Smooth muscle cell (in vitro differentiated cells): ENCODE data around the gene KRT85. TPM values are rescaled to one million over a fixed set of nuclear protein-coding genes. Genes with fewer than 3 reads are reported as not detected.
A peak's percentile ranks its signal among the peaks of the same experiment; 100 is the strongest.

ENCODE experiments used
- DNase-seq: peaks from one replicate; lab custom pipeline; 2025; ENCODE audit not compliant: unreplicated experiment; lab: John Stamatoyannopoulos, UW
- H2AFZ ChIP-seq: fragments of 200-600 bp; sonication (generic); 2 replicates; pipeline ENCODE4 v1.6.0; 2016; ENCODE audit warnings: antibody characterized with exemption, low read depth, mild to moderate bottlenecking
- H3F3A ChIP-seq: fragments of 200-600 bp; sonication (generic); 2 replicates; pipeline ENCODE4 v1.6.0; 2017; ENCODE audit warnings: antibody characterized with exemption, low read depth
- H3K27ac ChIP-seq: fragments of 200-600 bp; sonication (generic); 2 replicates; pipeline ENCODE4 v1.5.1; 2016; ENCODE audit warnings: low read depth, mild to moderate bottlenecking
- H3K27me3 ChIP-seq: fragments of 200-600 bp; sonication (generic); 2 replicates; pipeline ENCODE4 v1.6.1; 2016; ENCODE audit warnings: low read depth, mild to moderate bottlenecking
- H3K36me3 ChIP-seq: fragments of 200-600 bp; sonication (generic); 2 replicates; pipeline ENCODE4 v1.5.1; 2016; ENCODE audit warnings: low read depth
- H3K4me1 ChIP-seq: fragments of 200-600 bp; sonication (generic); 2 replicates; pipeline ENCODE4 v1.5.1; 2016; ENCODE audit warnings: low read depth
- H3K4me2 ChIP-seq: fragments of 200-600 bp; sonication (generic); 2 replicates; pipeline ENCODE4 v1.6.0; 2016; ENCODE audit warnings: mild to moderate bottlenecking
- H3K4me3 ChIP-seq: fragments of 200-600 bp; sonication (generic); 2 replicates; pipeline ENCODE4 v1.5.1; 2016; ENCODE audit warnings: mild to moderate bottlenecking
- H3K79me2 ChIP-seq: fragments of 200-600 bp; sonication (generic); 2 replicates; pipeline ENCODE4 v1.6.0; 2016; ENCODE audit warnings: low read depth, mild to moderate bottlenecking
- H3K9ac ChIP-seq: fragments of 200-600 bp; sonication (generic); 2 replicates; pipeline ENCODE4 v1.6.0; 2016; ENCODE audit warnings: low read depth
- H3K9me3 ChIP-seq: fragments of 200-600 bp; sonication (generic); replicated peaks from 2 replicates; pipeline ENCODE4 v1.5.1; 2016; ENCODE audit warnings: low read depth
- H4K20me1 ChIP-seq: fragments of 200-600 bp; sonication (generic); 2 replicates; pipeline ENCODE4 v1.6.0; 2016; ENCODE audit warnings: low read depth
- WGBS: methylation state at CpG from one replicate; pipeline ENCODE4 v1.1.7; 2016; ENCODE audit warnings: low lambda C conversion rate; 5-methylcytosine and 5-hydroxymethylcytosine counted together
- polyA plus RNA-seq: library from polyadenylated mRNA; unstranded; fragments of >200 nt; fragmentation: Nextera tagmentation; extraction: Ambion mirVana; gene quantifications from 2 replicates; pipeline ENCODE4 v1.2.1, GENCODE V29; 2016
- total RNA-seq: library from RNA; depleted of rRNA; stranded (reverse); fragments of >200 nt; gene quantifications from 2 replicates; pipeline ENCODE4 v1.2.3, GENCODE V29; 2014
- TF ChIP-seq, protein P1 (sequence below): fragments of 200-600 bp; sonication (generic); IDR thresholded peaks from 2 replicates; pipeline ENCODE4 v1.5.1; 2017; ENCODE audit warnings: borderline replicate concordance, mild to moderate bottlenecking, antibody characterized with exemption; ENCODE audit not compliant: insufficient read depth, poor library complexity, severe bottlenecking

The KRT85 gene
- total and polyA plus RNA-seq, 2 experiments from 2014 or later: not detected

DNA sequence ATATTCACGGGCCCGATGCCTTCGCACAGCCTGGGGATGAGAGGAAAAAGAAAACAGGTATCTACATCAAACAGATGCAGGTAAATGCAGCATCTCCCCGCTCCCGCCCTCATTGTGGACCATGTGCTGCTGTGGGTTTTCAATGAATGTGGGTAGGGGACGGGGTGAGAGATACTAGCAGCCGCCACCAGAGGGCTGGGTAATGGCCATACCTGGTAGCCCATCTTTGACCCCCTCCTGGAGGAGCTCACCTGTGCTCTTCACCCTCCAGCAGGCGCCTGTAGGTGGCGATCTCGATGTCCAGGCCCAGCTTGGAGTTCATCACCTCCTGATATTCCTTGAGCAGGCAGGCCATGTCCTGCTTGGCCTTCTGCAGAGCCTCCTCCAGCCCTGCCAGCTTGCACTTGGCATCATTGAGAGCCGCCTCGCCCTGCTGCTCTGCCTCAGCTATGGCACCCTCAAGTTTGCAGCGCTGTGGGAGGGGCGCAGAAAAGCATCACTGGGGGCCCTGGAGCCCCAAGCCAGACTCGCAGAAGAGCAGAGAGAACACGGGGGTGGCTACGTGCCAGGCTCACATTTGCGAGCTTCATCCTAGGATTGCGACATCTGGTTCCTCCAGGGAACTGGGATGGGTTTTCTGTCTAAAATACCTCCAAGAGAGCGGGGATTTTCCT is 28.6 kb upstream of the KRT85 start:
- Histone ChIP-seq H4K20me1 (no peaks in the 10 kb centered on the region), H3K4me1 (no peaks in the 10 kb centered on the region), H3K4me2 (no peak overlapping the region), H3K9ac (no peak overlapping the region), H3K4me3 (no peak overlapping the region), H2AFZ (no peak overlapping the region), H3K27me3 (no peaks in the 10 kb centered on the region), H3K36me3 (no peaks in the 10 kb centered on the region), H3K27ac (no peak overlapping the region), H3K79me2 (no peaks in the 10 kb centered on the region), H3K9me3 (no peaks in the 10 kb centered on the region), H3F3A (no peaks in the 10 kb centered on the region)
- TF ChIP-seq, protein P1, sequence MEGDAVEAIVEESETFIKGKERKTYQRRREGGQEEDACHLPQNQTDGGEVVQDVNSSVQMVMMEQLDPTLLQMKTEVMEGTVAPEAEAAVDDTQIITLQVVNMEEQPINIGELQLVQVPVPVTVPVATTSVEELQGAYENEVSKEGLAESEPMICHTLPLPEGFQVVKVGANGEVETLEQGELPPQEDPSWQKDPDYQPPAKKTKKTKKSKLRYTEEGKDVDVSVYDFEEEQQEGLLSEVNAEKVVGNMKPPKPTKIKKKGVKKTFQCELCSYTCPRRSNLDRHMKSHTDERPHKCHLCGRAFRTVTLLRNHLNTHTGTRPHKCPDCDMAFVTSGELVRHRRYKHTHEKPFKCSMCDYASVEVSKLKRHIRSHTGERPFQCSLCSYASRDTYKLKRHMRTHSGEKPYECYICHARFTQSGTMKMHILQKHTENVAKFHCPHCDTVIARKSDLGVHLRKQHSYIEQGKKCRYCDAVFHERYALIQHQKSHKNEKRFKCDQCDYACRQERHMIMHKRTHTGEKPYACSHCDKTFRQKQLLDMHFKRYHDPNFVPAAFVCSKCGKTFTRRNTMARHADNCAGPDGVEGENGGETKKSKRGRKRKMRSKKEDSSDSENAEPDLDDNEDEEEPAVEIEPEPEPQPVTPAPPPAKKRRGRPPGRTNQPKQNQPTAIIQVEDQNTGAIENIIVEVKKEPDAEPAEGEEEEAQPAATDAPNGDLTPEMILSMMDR: peak; percentile 37
- no peak for DNase-seq
- 50% methylated on average over 20 of the region's 20 CpGs for WGBS

DNA sequence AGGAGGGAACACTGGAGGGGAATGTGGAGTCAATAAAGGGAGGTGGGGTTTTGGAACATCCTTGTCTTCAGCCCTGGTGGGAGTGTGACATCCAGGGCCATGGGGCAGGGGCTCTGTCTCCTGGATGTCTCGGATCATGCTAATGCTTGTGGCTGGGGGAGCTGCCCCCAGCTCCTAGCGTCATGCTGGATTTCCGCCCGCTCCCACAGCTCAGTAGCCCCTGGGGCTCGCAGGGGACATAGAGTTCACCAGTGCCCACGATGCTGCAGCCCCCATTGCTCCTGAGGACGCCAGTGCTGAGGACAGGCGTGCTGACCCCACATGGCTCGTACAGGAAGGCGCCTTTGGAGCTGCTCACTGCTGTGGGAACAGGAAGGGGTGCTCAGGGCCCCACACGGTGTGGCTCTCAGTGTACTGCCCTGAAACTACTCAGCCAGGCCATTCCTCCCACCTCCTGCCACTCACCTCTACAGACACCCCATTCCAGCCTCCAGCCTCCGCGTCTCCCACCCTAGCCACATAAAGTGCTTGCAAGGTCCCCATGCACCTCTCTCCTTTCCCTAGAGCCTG is 27.6 kb upstream of the KRT85 start:
- Histone ChIP-seq H3K4me2 (no peak overlapping the region), H3K4me1 (no peaks in the 10 kb centered on the region), H4K20me1 (no peaks in the 10 kb centered on the region), H3K4me3 (no peak overlapping the region), H3K36me3 (no peaks in the 10 kb centered on the region), H3K9me3 (no peaks in the 10 kb centered on the region), H3K27ac (no peak overlapping the region), H2AFZ (no peak overlapping the region), H3K9ac (no peak overlapping the region), H3F3A (no peaks in the 10 kb centered on the region), H3K27me3 (no peaks in the 10 kb centered on the region), H3K79me2 (no peaks in the 10 kb centered on the region)
- WGBS: 90% methylated on average over 13 of the region's 13 CpGs
- no peak for DNase-seq
- TF ChIP-seq, protein P1: no peak

DNA sequence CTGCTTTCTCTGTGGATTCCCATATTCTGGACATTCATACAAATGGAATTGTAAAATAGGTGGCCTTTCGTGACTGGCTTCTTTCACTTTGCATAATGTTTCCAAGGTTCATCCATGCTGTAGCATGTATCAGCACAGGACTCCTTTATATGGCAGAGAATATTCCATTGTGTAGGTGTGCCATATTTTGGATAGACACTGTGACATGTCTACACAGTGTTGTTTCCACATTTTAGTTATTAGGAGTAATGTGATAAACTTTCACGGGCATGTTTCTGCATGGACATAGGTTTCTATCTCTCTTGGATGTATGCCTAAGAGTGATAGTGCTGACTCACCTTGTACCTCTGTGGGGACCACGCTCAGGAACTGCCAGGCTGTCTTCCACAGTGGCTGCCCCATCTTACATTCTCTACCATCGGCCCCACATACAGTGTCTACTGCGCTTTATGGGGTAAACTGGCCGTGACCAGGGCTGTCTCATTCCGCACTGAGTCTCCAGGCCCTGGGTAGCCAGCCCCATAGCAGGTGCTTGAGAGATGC is 25.3 kb upstream of the KRT85 start:
- Histone ChIP-seq H3K4me2 (no peak overlapping the region), H3K4me3 (no peak overlapping the region), H3K36me3 (no peaks in the 10 kb centered on the region), H3K4me1 (no peaks in the 10 kb centered on the region), H3K27me3 (peaks cover 13% of the 10 kb centered on the region), H3K27ac (no peak overlapping the region), H3F3A (no peaks in the 10 kb centered on the region), H3K9me3 (no peaks in the 10 kb centered on the region), H3K79me2 (no peaks in the 10 kb centered on the region), H3K9ac (no peak overlapping the region), H4K20me1 (no peaks in the 10 kb centered on the region), H2AFZ (no peak overlapping the region)
- 91% methylated on average over 7 of the region's 7 CpGs for WGBS
- DNase-seq: no peak
- TF ChIP-seq, protein P1: no peak
